GM19395 (cell line): ENCODE data around the gene MMRN1.

Experiments used
- ATAC-seq: cut with Tn5 transposase; IDR thresholded peaks from one replicate; pipeline ENCODE4 v1.9.1; 2021; ENCODE audit warnings: mild to moderate bottlenecking, moderate library complexity; ENCODE audit not compliant: unreplicated experiment

The MMRN1 gene

GRCh38 chr4:89994176-89994873 lies 99.7 kb downstream of the MMRN1 start:
- ATAC-seq = no peak

- ATAC-seq = no peak
Measured at GRCh38 chr4:89995006-89995405, 100.4 kb downstream of the MMRN1 start.

- ATAC-seq = no peak
Measured at GRCh38 chr4:89995814-89996213, 101.2 kb downstream of the MMRN1 start.

- no peak for ATAC-seq
Measured at GRCh38 chr4:89997171-89997704, 102.6 kb downstream of the MMRN1 start.

GRCh38 chr4:89998469-89999011 lies 103.9 kb downstream of the MMRN1 start:
- no peak for ATAC-seq

GRCh38 chr4:90001023-90001422 lies 106.4 kb downstream of the MMRN1 start:
- ATAC-seq = no peak

- ATAC-seq = no peak
Measured at GRCh38 chr4:90002441-90003062, 107.9 kb downstream of the MMRN1 start.
